Left cardiac atrium (tissue), 4 donors: Measurements from ENCODE around the gene HIVEP3. TPM values are rescaled to one million over a fixed set of nuclear protein-coding genes. Genes with fewer than 3 reads are reported as not detected.

Experiments used
- ATAC-seq, 2 donors: fragments of 200-7000 bp; cut with Tn5 transposase; one replicate each; pipeline ENCODE4 v1.9.1; 2020; ENCODE audit warnings: mild to moderate bottlenecking in 2 of 2, moderate library complexity in 2 of 2
- DNase-seq: peaks from one replicate; pipeline ENCODE4 v3.0.0-alpha.2; 2020
- intact Hi-C, 2 donors: fragments of 100-400 bp; cut with DNase I; formaldehyde crosslinking; loops; one replicate each; pipeline versions ENCODE4 v1.14.1 to v1.15.1; 2022 to 2023
- total RNA-seq, 2 donors: library from RNA; stranded (reverse); fragmentation: NEBNext Ultra II Directional; extraction: Animal tissue kit (Norgen Biotek cat#: 25700); gene quantifications; one replicate each; pipeline ENCODE4 v1.2.1, GENCODE V29; 2021
- donor health status: DM: no; HTN: yes; CAD: no.
- donor health status: DM: no; HTN: yes; CAD: no; lungs with severe emphysema.
- donor health status: DM: yes; HTN: yes; CAD: no.
- donor health status: Dilated cardiomyopathy.

Gene HIVEP3
- total RNA-seq, 2 donors from 2014 or later = 6.6 to 7.2 TPM

DNA sequence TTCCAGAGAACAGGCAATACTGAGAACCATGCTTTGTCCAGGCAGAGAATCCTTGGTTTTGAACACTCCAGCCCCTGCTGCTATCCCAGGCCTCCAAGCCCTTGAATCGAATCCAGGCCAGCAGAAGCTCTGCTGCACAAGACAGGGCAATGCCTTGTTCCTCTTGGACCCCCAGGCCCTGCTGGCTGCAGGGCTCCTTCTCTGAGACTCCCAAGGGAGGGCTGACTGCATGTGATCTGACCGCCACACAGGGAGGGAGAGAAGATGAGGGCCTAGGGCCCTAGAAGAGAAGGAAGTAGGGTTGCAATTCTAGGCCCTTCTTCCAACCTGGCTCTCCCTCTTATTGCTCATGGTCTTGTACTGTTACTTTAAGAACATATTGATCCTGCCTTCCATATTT, 273.7 kb downstream of the HIVEP3 start:
- ATAC-seq (no peak), DNase-seq (no peak)
- intact Hi-C loops = no loop called here

DNA sequence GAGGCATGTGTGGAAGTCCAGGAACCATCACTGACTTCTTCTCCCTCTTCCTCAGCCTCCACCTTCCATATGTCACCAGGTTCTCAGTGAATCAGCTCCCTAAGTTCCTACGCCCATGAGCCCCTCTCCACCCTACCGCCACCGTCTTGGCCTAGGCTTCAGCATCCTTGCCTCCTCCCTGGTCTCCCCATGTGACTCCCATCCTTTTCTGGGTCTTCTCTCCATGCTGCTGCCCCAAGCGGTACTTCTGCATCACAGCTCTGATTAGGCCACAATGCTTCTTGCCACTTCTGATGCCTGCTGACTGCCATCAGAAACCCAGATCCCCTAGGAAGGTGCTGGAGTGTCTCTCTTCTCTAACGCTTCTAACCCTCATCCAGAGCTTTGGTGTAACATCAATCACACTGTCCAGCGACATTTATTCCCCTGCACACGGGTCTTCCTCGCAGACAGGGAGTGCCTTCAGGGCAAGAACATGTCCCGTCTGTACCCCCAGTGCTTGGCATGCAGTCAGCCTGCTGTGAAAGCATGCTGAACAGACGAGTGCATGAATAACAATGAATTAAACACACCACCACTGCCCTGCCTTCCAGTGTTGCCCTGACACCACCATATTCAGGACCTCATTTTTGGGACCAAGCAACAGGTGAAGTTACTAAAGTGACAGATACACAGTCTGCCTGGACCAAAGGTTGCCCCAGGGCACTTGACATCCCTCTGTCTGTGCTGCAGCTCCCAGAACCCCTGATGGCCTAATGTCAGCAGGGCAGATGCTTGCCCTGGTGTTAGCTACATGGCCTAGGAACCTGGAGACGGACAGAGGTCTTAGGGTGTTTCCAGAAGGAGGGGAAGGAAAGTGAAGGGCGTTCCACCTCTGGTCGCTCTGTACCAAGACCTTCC, 275.6 kb downstream of the HIVEP3 start:
- no peak for DNase-seq

DNA sequence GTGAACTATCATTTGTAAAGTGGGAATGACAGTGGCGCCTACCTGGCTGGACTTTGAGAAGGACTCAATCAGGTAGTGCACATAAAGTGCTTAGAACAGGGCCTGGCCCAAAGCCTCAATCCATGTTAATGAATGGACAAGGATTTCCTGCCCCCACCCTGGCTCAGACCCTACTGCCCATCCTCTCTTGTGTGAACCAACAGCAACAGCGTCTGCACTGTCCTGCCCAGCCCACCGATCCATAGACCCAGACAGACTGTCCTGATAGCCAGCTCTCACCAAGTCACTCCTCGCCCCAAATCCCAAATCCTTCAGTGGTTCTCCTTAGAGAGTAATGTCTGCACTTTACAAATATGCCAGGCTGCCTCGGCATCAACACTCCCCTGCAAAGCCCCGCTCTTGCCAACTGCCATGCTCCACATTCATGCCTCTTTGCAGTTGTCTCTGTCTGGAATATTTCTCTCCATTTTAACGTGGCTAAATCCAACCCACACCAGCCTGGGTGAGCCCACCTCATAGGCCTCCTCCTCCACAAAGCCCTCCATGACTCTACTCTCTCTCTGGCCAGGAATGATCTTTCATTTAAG, 276.7 kb downstream of the HIVEP3 start:
- DNase-seq (no peak), ATAC-seq (no peak)
- intact Hi-C loops = no loop called here

More for the DNA sequence above, 275.6 kb downstream of the HIVEP3 start:
- ATAC-seq = no peak
- intact Hi-C loops = no loop called here

DNA sequence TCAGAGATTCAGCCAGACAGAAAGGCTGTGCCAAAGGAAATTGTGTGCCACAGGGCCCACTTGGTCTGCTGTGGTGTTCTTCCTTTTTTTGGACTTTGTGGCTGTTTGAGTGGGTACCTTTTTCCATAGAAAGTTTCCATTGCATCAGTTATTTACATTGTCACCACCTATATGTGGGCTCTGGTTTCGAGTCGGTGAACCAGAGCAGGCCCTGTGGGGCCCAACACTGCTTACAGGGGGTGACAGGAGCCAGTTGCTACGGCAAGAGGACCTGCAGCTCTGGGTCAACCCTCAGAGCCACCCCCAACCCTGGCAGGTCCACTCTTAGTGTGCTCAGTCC, 277.3 kb downstream of the HIVEP3 start:
- intact Hi-C loops = no loop called here
- DNase-seq (no peak), ATAC-seq (no peak)

DNA sequence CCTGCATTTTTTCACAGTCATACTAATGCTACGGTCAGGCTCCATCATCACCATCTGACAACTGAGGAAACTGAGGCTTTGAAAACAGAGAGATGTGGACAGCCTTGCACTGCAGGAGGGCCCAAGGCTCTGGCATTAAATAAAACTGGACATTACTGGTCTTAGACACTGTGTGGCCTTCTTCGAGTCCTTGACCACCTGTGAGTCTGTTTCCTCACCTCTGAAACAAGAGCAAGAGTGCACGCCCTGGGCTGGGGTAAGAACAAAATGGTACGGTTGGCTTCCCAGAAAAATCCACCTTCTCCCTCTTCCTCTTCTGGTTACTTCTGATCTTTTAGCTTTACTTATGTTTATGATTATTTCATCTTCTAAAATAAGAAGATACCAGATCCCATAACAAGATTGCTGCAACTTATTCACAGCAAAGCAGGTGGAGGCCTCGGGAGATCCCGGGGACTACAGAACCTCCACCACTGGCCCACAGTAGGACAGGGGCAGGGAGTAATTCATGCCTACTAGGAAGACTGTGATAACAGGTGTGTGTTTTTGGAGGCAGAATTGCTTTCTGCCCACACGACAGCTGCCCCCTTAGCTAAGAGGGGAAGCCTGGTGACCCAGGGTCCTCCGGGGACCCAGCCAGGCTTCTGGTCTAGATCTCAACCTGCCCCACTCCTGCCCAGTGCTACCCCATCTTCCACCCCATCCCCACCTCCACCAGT, 277.8 kb downstream of the HIVEP3 start:
- ATAC-seq (no peak), DNase-seq (no peak)
- intact Hi-C loops = no loop called here

DNA sequence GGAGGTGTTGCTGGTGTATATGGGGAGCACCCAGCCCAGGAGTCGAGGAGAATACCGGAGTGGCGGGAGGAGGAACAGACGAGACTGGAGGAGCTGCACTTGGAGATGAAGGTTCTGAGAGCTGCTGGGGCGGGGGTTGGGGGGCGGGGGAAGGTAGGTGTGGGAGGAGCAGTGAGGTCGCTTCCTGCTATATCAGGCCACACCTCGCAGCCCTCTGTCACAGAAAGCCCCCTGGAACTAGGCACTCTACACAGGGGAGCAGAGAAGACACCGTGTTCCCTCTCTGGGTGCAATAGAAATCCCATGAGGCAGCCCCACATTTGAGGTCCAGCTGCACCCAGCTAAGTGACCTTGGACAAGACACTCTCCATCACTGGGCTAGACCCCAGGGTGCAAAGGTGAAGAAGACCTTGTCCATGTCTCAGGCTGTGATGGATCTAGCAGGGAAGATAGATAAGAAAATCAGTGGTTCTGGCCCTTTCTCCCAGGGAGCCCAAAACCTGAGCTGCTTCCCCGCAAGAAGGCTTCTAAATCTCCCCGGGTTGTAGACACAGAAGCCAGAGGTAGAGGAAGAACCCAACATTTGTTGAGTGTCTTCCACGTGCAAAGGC, 278.5 kb downstream of the HIVEP3 start:
- ATAC-seq = no peak
- intact Hi-C loops = no loop called here
- DNase-seq = no peak

DNA sequence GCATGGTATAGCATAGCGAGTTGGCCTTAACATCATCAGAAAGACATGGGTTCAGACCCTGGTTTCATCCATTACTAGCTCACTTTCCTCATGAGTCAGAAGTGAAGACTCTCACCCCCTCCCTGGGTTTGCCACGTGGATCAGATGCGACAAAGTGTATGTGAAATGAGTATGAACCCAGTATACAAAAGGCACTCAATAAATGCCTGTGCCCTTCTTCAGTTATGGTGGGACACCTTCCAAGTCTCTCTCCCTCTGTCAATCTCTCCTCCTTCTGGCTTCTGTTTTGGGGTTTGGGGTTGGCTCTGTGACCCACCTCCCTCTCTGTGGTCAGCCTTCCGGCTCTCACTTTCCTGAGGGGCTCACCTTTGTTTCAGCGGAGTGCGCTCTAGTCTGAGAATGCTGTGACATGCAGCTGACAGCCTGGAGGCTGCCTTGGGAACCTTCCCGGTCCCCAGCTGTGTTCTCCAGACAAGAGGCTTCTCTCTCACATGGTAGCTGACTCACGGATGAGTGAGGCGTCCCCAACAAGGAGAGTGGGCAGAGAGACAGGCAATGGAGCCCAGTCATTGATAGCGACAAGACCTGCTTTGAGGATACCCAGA, 279.3 kb downstream of the HIVEP3 start:
- DNase-seq (peak; percentile 42), ATAC-seq (peak in 1 of 2 donors; percentile 90)
- intact Hi-C loops = no loop called here

DNA sequence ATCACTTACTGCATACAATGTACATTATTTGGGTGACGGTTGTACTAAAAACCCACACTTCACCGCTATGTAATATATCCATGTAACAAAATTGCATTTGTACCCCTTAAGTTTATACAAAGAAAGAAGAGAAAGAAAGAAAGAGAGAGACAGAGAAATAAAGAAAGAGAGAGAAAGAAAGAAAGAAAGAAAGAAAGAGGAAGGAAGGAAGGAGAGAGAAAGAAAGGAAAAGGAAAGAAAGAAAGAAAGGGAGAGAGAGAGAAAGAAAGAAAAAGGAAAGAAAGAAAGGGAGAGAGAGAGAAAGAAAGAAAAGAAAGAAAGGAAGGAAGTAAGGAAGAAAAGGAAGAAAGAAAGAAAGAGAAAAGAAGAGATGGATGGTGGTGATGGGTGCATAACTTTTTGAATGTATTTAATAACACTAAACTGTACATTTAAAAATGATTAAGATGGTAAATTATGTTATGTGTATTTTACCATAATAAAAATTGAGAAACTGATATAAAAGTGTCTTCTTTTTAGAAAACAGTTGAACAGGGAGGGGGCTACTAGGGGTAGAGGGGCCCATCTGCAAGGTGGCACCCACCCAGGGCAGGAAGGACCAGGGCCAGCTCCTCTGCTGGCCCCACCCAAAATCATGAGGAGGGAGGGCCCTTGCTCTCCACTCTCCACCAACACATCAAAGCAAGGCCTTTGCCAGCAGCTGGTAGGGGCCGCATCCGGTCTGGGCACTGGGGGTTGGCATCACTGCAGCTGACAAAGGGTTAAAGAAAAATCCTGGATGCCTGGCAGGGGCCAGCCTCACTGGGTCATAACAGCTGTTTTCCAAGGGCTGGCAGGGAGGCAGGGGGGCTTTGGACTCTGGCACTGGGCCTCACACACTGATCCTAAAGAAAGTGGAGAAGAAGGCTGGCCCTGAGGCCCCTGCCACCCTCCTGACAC, 280.4 kb downstream of the HIVEP3 start:
- DNase-seq (no peak), ATAC-seq (no peak)
- intact Hi-C loops = no loop called here

DNA sequence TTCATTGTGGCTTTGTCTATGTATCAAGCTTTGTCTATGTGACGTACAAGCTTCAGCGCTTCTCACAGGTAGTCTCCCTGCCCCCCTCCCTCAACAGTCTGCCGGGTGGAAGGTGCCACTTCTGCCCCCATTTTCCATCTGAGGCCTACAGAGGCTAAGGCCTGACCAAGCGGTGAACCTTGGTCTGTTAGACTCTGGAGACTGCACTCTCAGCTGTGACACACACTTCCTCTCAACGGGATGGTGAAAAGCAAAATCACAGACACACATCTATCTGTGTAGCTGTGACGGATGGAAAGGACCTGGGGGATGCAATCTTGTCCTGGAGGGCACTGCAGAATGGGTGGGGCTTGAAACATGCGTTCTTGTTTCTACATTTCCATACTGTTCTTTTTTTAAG, 281.4 kb downstream of the HIVEP3 start:
- ATAC-seq (no peak), DNase-seq (no peak)
- intact Hi-C loops = no loop called here

DNA sequence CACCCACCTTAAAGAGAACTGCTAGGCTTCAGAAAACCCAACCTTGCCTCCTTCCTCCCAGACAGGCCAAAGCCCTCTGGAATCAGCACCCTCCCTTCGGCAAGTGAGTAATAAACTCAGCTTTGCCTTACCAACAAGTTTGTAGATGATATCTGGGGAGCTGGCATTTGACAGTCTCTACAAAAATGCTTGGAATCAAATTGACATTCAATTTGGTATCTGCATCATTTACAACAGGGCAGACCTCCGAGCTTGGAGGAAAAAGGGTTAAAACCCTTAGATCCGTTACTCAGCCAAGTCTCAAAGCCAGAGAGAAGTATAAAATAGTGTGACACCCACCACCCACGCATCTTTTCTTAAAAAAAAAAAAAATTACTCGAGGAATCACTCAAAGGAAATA, 285.0 kb downstream of the HIVEP3 start:
- no peak for ATAC-seq
- intact Hi-C loops = no loop called here
- no peak for DNase-seq

DNA sequence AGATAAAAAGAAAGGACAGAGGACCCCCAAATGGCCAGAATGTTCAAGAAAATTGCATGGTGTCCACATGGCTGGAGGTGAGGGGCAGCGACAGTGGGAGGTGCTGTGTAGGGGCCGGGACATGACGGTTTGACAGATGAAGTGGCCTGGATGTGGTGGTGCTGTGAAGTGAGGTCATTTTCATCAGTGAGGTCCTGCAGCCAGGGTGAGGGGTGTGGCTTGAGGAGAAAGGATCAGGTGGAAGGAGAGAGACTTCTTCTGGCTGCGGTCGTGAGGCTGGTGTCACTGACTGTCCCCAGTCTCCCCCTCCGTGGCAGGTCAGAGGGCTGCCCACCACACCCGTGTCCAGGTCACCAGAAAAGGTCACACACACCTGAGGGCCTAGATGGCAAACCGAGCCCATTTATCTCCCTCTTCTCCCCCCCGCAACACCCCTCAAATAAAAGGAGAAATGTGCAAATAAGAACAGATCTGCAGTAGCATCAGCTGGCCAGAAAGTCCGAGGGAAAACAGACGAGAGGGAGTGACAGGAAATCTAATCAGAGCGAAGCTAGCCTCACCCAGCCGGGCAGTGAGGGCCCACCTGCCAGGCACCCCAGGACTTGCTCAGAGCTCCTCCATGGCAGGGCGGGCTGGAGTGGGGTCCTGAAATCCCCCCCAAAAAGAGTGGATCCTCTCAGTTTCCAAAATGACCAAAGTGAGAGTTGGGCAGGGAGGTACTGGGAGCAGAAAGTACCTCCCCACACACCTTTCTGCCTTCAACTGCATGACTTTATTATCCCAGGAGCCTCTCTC, 285.7 kb downstream of the HIVEP3 start:
- DNase-seq (no peak), ATAC-seq (no peak)
- intact Hi-C loops = no loop called here

DNA sequence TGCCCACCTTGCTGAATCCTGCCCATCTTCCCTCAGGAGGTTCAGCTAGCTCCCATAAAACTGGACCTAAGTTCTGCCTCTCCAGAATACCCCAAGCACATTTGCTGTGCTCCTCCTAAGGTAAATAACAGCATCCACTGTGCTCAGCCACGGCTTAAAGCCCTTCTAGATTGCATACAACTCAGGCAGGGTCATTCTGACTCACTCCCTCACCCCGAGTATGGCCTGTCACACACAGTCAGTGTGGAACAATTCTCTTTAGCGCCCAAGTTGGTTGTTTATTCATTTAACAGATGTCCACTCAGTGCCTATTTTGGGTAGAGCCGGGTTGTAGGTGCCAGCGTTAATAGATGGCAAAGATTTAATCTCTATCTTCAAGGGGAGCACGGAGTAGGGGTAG, 286.8 kb downstream of the HIVEP3 start:
- DNase-seq (no peak), ATAC-seq (no peak)

DNA sequence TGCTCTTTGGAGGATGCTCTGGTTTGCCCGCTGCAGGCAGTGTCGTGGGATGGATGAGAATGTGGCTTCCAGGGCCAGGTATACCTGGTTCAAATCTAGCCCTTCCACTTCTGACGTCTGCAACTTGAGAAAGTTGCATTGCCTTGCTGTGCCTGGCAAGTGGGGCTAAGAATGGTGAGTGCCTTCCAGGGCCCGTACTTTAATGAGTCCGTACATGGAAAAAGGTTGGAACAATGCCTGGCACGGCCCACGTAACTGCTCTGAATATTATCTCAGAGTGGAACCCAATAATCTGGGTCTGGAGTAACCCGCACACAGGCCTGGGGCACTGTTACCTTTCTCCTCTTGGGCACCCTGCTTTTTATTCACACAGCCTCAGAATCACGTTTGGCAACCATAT, 287.6 kb downstream of the HIVEP3 start:
- ATAC-seq (no peak), DNase-seq (no peak)
- intact Hi-C loops = no loop called here

More for the DNA sequence above, 286.8 kb downstream of the HIVEP3 start:
- intact Hi-C loops = no loop called here

DNA sequence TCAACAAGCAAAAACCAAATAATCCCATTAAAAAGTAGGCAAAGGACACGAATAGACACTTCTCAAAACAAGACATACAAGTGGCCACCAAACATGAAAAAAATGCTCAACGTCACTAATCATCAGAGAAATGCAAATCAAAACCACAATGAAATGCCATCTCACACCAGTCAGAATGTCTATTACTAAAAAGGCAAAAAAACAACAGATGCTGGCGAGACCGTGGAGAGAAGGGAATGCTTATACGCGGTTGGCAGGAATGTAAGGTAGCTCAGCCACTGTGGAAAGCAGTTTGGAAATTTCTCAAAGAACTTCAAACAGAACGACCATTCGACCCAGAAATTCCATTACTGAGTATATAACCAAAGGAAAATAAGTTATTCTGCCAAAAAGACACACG, 289.2 kb downstream of the HIVEP3 start:
- DNase-seq (no peak), ATAC-seq (no peak)
- intact Hi-C loops = no loop called here

DNA sequence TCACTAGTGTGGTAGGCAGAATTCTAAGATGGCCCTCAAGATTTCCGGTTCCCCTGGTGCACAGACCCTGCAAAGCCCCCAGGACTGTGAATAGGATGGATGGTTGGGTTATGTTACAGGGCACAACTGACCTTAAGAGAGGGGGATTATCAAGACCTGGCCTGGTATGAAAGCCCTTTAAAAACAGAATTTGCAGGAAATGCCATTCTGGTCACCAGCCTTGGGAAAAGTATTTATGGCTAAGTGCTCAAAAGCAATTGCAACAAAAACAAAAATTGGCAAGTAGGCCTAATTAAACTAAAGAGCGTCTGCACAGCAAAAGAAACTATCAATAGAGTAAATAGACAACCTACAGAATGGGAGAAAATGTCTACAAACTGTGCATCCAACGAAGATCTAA, 289.6 kb downstream of the HIVEP3 start:
- no peak for DNase-seq
- intact Hi-C loops = no loop called here
- no peak for ATAC-seq

DNA sequence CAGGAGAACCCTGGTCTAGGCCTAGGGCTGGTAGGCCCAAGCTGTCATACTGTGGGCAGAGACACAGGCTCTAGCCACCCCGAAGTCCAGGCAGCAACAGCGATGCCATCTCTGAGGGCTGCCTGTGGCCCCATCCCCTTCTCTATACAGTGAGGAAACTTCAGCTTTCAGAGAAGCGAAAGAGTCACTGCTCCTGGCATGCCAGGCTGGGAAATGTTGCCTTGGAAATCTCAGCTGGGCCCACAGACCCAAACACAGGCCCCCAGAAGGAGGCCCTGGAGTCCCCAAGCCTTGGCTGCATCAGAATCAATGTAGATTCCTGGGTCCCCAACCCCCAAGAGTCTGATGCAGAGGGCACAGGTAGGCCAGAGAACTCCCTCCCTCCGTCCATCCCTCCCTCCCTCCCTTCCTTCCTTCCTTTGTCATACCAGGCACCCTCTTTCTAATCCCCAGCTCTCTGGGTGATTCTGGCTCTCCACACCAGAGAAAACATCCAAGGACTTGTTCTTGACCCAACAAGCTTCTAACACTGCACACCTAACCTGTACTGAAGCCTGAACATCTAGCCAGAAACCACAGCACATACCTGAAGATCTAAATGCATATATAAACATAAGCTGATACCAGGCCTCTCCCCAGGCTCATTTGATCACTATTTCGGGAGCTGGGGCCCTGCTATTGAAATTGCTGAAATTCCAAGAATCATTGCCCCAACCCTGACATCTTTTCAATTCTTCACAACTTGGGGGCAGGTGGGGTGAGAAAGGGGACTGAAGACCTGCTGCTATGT, 291.0 kb downstream of the HIVEP3 start:
- intact Hi-C loops = no loop called here
- no peak for ATAC-seq
- no peak for DNase-seq
